OCI-LY7 (cell line): Measurements from ENCODE around the gene TRAF2. TPM values are rescaled to one million over a fixed set of nuclear protein-coding genes. Genes with fewer than 3 reads are reported as not detected.

Experiments
- BruUV-seq: library from RNA; stranded (reverse); fragments of 400-500 nt; replicated peaks from 2 replicates; lab custom pipeline; 2021; lab: Mats Ljungman, UMichigan
- CTCF ChIA-PET: fragments of 300-600 bp; sonication (Branson Sonifier 250); formaldehyde crosslinking; loops from one replicate; lab custom pipeline; 2022; ENCODE audit warnings: antibody characterized with exemption; ENCODE audit not compliant: unreplicated experiment; lab: Charles Lee
- POLR2A ChIA-PET: fragments of 300-600 bp; sonication (Branson Sonifier 250); formaldehyde crosslinking; loops from one replicate; lab custom pipeline; 2022; ENCODE audit warnings: antibody characterized with exemption; lab: Charles Lee
- DNase-seq: peaks from one replicate; pipeline ENCODE4 v3.0.0-alpha.2; 2015; ENCODE audit warnings: low spot score
- H2AFZ ChIP-seq: fragments of 200-600 bp; sonication (generic), shearing (Covaris generic); 2 replicates; pipeline ENCODE4 v1.6.1; 2014; ENCODE audit warnings: mild to moderate bottlenecking, antibody characterized with exemption, low read length, moderate library complexity
- H3K27ac ChIP-seq: fragments of 200-600 bp; sonication (generic); 2 replicates; pipeline ENCODE4 v1.5.1; 2014; ENCODE audit warnings: mixed run types, low read depth, mild to moderate bottlenecking, moderate library complexity, low read length, inconsistent platforms; ENCODE audit not compliant: poor library complexity, severe bottlenecking
- H3K36me3 ChIP-seq: fragments of 200-600 bp; sonication (generic); 2 replicates; pipeline ENCODE4 v1.6.1; 2014; ENCODE audit warnings: mild to moderate bottlenecking, antibody characterized with exemption, low read length, moderate library complexity, mixed read lengths; ENCODE audit not compliant: insufficient read depth
- H3K4me1 ChIP-seq: fragments of 200-600 bp; sonication (generic); 2 replicates; pipeline ENCODE4 v1.5.1; 2014; ENCODE audit warnings: mild to moderate bottlenecking, low read length; ENCODE audit not compliant: insufficient read depth, poor library complexity, severe bottlenecking
- H3K4me2 ChIP-seq: fragments of 200-600 bp; sonication (generic); 2 replicates; pipeline ENCODE4 v1.6.1; 2014; ENCODE audit warnings: mild to moderate bottlenecking, low read length
- H3K4me3 ChIP-seq: fragments of 200-600 bp; sonication (generic); 2 replicates; pipeline ENCODE4 v1.5.1; 2014; ENCODE audit warnings: mild to moderate bottlenecking, low read depth, low read length; ENCODE audit not compliant: poor library complexity, severe bottlenecking
- H3K79me2 ChIP-seq: fragments of 200-600 bp; sonication (generic); 2 replicates; pipeline ENCODE4 v1.6.1; 2016; ENCODE audit warnings: low read depth, mild to moderate bottlenecking, low read length, moderate library complexity, mixed read lengths; ENCODE audit not compliant: insufficient read depth
- H3K9me2 ChIP-seq: fragments of 200-600 bp; sonication (generic); 2 replicates; pipeline ENCODE4 v1.6.1; 2016; ENCODE audit warnings: mild to moderate bottlenecking, low read length, mixed read lengths; ENCODE audit not compliant: insufficient read depth
- H3K9me3 ChIP-seq: fragments of 200-600 bp; sonication (generic); 2 replicates; pipeline ENCODE4 v1.6.1; 2014; ENCODE audit warnings: mild to moderate bottlenecking, mixed run types, low read length, mixed read lengths
- H4K20me1 ChIP-seq: fragments of 200-600 bp; sonication (generic); 2 replicates; pipeline ENCODE4 v1.6.1; 2014; ENCODE audit warnings: mild to moderate bottlenecking, antibody characterized with exemption, low read length, moderate library complexity, mixed read lengths; ENCODE audit not compliant: insufficient read depth
- CTCF ChIP-seq: fragments of 200-600 bp; sonication (generic); conservative IDR thresholded peaks from 2 replicates; pipeline ENCODE4 v1.5.1; 2014; ENCODE audit warnings: mild to moderate bottlenecking, antibody characterized with exemption, low read length, moderate library complexity, mixed read lengths
- EZH2phosphoT487 ChIP-seq: fragments of 200-600 bp; sonication (generic); IDR thresholded peaks from 2 replicates; pipeline ENCODE4 v1.6.1; 2018; ENCODE audit warnings: low read depth, borderline replicate concordance, mild to moderate bottlenecking, mixed run types, antibody characterized with exemption, low read length, moderate library complexity, mixed read lengths
- intact Hi-C: fragments of 100-400 bp; cut with micrococcal nuclease; formaldehyde crosslinking; loops from one replicate; pipeline ENCODE4 v1.10.0; 2022; ENCODE audit not compliant: unreplicated experiment
- total RNA-seq, 2 experiments: library from RNA; depleted of rRNA in 1 of 2; stranded (reverse); fragments of >200 nt in 1 of 2; shearing (Covaris generic) in 1 of 2; gene quantifications; 2 replicates each; pipeline ENCODE4 v1.2.3, GENCODE V29; 2014 to 2022

Gene TRAF2
- total RNA-seq, 2 experiments from 2014 or later: 31.4 to 40.5 TPM

GRCh38 chr9:136926749-136927148, 40.4 kb downstream of the TRAF2 start:
- H4K20me1 ChIP-seq: no peaks in the 10 kb centered on the region
- H3K9me2 ChIP-seq: no peaks in the 10 kb centered on the region
- H3K4me3 ChIP-seq: no peak overlapping the region
- peaks cover 5% of the 10 kb centered on the region for H3K4me1 ChIP-seq
- H3K4me2 ChIP-seq: no peak overlapping the region
- no peak overlapping the region for H2AFZ ChIP-seq
- no peak overlapping the region for H3K27ac ChIP-seq
- ChIA-PET CTCF (no interaction called here), POLR2A (no interaction called here)
- no peaks in the 10 kb centered on the region for H3K79me2 ChIP-seq
- H3K9me3 ChIP-seq: no peaks in the 10 kb centered on the region
- H3K36me3 ChIP-seq: peaks cover 84% of the 10 kb centered on the region
- BruUV-seq: no TSS peak
- intact Hi-C loops: no loop called here
- DNase-seq: no peak
- TF ChIP-seq CTCF: no peak
- TF ChIP-seq EZH2phosphoT487: no peak

GRCh38 chr9:136927343-136928271, 41.3 kb downstream of the TRAF2 start:
- TF ChIP-seq CTCF (no peak), EZH2phosphoT487 (no peak)
- no peak for DNase-seq
- peaks cover 85% of the 10 kb centered on the region for H3K36me3 ChIP-seq
- H3K4me1 ChIP-seq: peaks cover 5% of the 10 kb centered on the region
- H2AFZ ChIP-seq: no peak overlapping the region
- no peak overlapping the region for H3K27ac ChIP-seq
- no peaks in the 10 kb centered on the region for H3K79me2 ChIP-seq
- no peaks in the 10 kb centered on the region for H4K20me1 ChIP-seq
- H3K4me2 ChIP-seq: no peak overlapping the region
- BruUV-seq: no TSS peak
- H3K9me3 ChIP-seq: no peaks in the 10 kb centered on the region
- no peaks in the 10 kb centered on the region for H3K9me2 ChIP-seq
- ChIA-PET POLR2A (no interaction called here), CTCF (no interaction called here)
- intact Hi-C loops: no loop called here
- no peak overlapping the region for H3K4me3 ChIP-seq

- TF ChIP-seq EZH2phosphoT487: no peak
- TF ChIP-seq CTCF: no peak
- H3K9me3 ChIP-seq: no peaks in the 10 kb centered on the region
- no peak overlapping the region for H2AFZ ChIP-seq
- ChIA-PET POLR2A (no interaction called here), CTCF (no interaction called here)
- DNase-seq: no peak
- H3K4me2 ChIP-seq: no peak overlapping the region
- intact Hi-C loops: no loop called here
- no peaks in the 10 kb centered on the region for H3K9me2 ChIP-seq
- H3K4me1 ChIP-seq: peaks cover 5% of the 10 kb centered on the region
- peaks cover 86% of the 10 kb centered on the region for H3K36me3 ChIP-seq
- no peaks in the 10 kb centered on the region for H4K20me1 ChIP-seq
- BruUV-seq: no TSS peak
- H3K4me3 ChIP-seq: no peak overlapping the region
- no peak overlapping the region for H3K27ac ChIP-seq
- no peaks in the 10 kb centered on the region for H3K79me2 ChIP-seq
These were observed 42.3 kb downstream of the TRAF2 start for GRCh38 chr9:136928591-136928990.
